HG03575 (cell line): ENCODE results near the gene BMS1.
"Not testable (repeated sequence)": the region's sequence is repeated elsewhere in the genome, so short reads cannot be mapped to it uniquely, and the experiment has no call there.

Experiments
- ATAC-seq: cut with Tn5 transposase; IDR thresholded peaks from one replicate; pipeline ENCODE4 v1.9.1; 2021; ENCODE audit not compliant: unreplicated experiment, insufficient number of reproducible peaks, low FRiP score; ENCODE audit errors: extremely low read depth

Gene BMS1

GRCh38 chr10:42780456-42780855 is 2.1 kb upstream of the BMS1 start:
- ATAC-seq, result no peak

DNA sequence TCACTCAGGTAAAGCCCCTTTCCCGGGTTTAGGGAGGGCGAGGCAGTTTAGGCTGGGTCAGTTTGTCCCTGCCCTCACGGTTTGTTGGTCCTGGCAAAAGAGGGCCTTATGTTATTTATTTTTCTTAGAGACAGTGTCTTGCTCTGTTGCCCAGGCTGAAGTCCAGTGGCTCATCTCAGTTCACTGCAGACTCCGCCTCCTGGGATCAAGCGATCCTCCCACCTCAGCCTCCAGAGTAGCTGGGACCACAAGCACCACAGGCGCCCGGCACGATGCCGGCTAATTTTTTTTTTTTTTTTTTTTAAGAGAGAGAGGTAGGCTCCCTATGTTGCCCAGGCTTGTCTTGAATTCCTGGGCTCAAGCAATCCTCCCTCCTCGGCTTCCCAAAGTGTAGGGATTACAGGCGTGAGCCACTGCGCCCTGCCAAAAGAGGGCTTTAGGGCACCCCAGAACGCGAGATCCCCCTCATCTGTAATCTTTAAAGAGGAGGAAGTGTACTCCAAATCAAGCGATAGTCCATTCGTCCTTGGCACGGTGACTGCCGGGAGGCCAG is 626 bp upstream of the BMS1 start:
- no peak for ATAC-seq

DNA sequence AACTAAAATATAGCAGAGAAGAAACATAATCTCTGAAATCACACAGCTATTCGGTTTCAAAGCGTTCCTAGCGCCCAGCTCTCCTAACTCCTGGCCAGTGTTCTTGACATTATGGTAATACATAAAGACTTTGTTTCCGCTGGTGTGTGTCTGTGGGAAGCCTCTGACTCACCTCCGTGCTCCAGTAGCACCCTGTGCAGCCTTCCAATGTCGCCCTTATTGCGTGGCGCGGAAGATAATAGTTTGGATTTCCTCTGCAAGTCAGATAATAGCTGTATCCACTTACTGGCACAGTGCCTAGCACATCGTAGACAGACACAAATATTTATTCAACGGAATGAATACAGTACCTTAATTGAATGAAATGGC is 570 bp downstream of the BMS1 start:
- no peak for ATAC-seq

DNA sequence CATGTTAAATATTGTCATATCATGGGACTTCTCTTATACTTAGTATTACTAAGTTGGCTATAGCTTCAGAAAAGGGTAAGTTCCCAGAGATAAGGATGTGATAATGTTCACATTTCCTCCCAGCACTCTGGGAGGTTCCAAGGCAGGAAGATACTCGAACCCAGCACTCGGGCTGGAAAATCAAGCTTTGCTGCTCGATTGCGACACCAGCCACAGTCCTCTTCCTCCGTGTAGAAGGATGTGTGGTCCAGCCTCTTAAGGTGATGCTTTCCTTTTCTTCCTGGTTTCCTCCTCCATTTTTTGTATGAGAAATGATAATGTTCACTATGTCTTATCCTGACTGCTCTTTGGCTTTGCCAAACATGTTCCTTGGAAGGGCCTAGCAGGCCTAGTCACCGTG is 3.2 kb downstream of the BMS1 start:
- ATAC-seq, result no peak

- no peak for ATAC-seq
Observed at GRCh38 chr10:42790835-42791234, 8.2 kb downstream of the BMS1 start.

DNA sequence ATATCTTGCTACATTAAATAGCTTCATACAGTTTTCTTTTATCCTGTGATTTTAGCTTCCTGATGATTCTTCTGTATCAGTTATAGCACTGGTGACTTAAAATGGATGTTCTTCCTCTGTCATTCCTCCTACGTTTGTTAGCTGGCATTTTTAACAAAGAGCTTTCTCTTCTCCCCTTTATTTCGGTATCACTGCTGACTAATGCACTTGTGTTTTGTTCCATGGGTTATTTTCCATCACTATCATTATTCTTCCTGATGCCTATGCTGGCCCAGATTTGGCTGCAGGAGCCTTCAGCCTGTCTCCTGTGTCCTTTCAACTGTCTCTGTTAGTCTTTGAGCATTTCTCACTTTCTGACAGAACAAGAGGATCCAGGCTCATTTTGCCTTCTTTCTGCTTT is 13.1 kb downstream of the BMS1 start:
- no peak for ATAC-seq

DNA sequence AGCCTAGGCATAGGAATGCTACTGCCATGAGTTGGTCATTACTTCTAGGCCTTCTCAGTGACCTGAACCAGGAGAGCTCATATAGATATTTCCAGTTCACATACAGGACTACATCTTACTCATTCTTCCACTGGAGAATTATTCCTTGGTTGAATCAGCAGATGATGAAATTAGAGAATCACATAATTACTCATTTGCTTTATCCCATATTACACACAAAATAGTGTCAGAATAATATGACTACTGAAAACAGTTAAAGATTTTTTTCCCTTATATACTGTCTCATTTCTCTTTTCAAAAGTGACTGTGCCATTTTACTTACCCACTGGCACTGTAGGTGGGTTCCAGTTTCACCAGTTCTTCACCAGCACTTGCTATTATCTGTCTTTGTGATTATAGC is 18.5 kb downstream of the BMS1 start:
- ATAC-seq, result no peak

GRCh38 chr10:42802876-42803275 is 20.3 kb downstream of the BMS1 start:
- no peak for ATAC-seq

GRCh38 chr10:42809676-42810075 is 27.1 kb downstream of the BMS1 start:
- ATAC-seq, result no peak

DNA sequence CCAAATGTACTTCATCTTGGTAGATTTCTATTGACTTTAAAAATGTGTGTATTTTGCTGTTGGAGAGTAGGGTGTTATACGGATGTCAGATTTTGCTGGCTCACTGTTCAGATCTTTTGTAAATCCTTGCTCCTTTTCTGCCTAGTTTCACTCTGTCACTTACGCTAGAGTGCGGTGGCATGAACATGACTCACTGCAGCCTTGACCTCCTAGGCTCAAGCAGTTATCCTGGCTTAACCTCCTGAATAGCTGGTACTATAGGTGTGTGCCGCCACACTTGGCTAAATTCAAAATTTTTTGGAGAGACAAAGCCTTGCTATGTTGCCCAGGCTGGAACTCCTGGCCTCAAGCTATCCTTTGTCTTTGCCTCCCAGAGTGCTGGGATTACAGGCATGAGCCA is 29.4 kb downstream of the BMS1 start:
- ATAC-seq, result no peak

DNA sequence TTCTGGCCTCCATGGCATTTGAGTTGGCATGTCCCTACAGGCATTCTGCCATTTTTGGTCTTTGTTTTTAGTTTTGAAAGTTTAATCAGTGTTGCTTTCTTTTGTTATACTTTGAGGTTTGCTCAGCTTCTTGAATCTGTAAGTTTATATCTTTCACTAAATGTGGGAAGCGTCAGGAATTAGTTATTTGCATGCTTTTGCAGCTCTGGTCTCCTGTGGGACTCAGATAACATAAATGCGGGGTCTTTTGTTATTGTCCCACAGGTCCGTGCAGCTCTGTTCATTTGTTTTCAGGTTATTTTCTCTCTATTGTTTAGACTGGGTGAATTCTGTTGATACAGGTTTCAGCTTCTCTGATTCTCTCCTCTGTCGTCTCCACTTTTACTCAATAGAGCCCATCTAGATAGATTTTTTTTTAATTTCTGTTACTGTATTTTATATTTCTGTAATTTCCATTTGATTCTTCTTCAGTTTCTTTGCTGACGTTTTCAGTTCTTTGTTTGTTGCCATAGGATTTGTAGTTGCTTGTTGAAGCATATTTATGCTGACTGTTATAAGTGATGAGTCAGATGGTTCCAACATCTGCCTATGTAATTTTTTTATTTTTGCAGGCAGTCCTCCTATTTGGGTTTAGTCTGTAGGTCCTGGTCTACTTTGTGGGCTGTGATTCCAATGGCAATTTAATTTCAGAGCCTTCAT is 31.5 kb downstream of the BMS1 start:
- not testable (repeated sequence) for ATAC-seq

DNA sequence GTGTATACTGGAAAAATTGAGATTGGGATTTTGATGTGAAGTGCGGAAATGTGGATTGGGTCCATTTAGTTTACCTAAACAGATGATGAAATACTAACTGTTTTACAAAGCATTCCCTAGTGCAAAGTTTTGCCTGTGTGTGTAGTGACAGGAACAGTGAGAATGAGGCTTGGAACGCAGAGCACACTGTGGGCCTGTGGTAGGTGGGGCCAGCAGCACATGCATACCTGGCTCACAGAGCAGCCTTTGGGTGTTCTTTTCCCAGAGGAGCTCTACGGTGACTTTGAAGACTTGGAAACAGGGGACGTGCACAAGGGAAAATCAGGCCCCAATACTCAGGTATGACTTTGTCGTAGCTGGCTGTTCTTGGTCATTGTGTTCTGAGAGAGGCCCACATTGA is 33.7 kb downstream of the BMS1 start:
- ATAC-seq, result not testable (repeated sequence)

- no peak for ATAC-seq
Observed at GRCh38 chr10:42816912-42817311, 34.3 kb downstream of the BMS1 start.

DNA sequence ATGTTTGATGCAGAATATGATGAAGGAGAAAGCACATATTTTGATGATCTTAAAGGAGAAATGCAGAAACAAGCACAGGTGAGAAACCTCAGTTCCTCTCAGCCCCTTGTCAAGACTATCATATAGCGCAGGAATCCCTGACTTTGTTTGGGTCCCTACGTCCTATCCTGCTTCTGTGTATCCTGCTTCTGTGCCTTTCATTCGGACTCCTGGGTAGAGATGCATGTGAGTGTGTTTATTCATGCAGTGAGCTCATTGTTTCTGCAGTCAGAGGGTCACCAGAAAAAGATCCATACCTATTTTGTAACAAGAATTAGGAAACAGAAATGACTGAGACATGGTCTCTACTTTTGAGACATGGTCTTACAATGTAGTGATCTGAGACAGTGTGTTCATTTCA is 34.8 kb downstream of the BMS1 start:
- not testable (repeated sequence) for ATAC-seq

GRCh38 chr10:42826759-42827158 is 44.2 kb downstream of the BMS1 start:
- not testable (repeated sequence) for ATAC-seq

- ATAC-seq, result no peak
Observed at GRCh38 chr10:42827201-42827600, 44.6 kb downstream of the BMS1 start.

DNA sequence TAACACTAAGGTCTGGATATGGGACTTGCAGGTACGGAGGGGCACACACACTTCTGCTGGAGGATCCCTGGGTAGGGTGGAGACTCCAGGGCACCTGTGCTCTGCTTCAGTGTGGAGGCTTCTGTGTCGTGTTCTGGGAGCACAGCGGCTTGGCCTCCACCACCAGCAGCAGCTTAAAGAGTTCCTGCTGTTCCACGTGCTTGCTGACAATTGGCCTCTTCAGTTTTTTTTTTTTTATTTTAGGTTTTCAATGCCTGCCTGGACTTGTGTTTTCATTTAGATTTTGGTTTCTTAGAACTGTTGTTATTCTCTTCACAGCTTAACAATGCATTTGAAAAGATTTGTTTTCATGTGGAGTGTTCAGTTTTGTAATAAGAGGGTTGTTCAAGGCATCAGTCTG is 45.8 kb downstream of the BMS1 start:
- not testable (repeated sequence) for ATAC-seq

- ATAC-seq, result no peak
Observed at GRCh38 chr10:42830237-42830636, 47.6 kb downstream of the BMS1 start.

DNA sequence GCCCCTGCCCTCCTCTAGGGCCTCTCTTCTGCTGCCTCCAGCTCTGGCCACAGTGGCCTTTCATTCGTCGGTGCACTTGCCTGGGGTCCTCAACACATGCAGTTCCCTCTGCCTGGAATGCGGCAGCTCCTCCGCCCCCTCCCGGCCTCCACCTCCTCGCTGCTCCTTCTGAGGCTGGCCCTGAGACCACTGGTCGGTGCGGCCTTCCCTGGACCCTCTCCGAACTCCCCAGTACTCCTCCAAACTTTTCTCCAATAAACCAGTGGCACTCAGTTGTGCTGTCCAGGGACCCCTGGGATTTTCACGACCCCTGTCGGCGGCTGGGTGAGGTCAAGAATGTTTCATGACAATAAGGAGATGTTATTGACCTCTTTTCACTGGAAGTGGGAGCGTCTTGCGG is 53.5 kb downstream of the BMS1 start:
- ATAC-seq, result no peak

GRCh38 chr10:42836771-42837468 is 54.3 kb downstream of the BMS1 start:
- ATAC-seq, result no peak
